CD4-positive, alpha-beta memory T cell (primary cell): ENCODE measurements around the gene CKS1B. TPM values are rescaled to one million over a fixed set of nuclear protein-coding genes. Genes with fewer than 3 reads are reported as not detected.
A peak's percentile ranks its signal among the peaks of the same experiment; 100 is the strongest.

Source experiments
- CTCF ChIA-PET: fragments of 350-600 bp; sonication (Branson Sonifier 250); formaldehyde crosslinking; loops from one replicate; lab custom pipeline; 2021; ENCODE audit warnings: inconsistent platforms; ENCODE audit not compliant: partially characterized antibody; lab: Charles Lee
- POLR2A ChIA-PET: fragments of 350-600 bp; sonication (Branson Sonifier 250); formaldehyde crosslinking; loops from one replicate; lab custom pipeline; 2021; ENCODE audit not compliant: partially characterized antibody; lab: Charles Lee
- DNase-seq, 5 donors: peaks; one replicate each; pipeline versions ENCODE4 v3.0.0 to v3.0.0-alpha.2; 2020 to 2022; ENCODE audit warnings: mixed read lengths in 1 of 5
- H3K27ac ChIP-seq: one replicate; pipeline ENCODE4 v1.7.0; 2013; ENCODE audit warnings: low read depth, low read length
- H3K27me3 ChIP-seq: 2 replicates; pipeline ENCODE4 v1.7.0; 2013; ENCODE audit warnings: mild to moderate bottlenecking, low read length, moderate library complexity; ENCODE audit not compliant: insufficient read depth
- H3K36me3 ChIP-seq: 2 replicates; pipeline ENCODE4 v1.7.0; 2013; ENCODE audit warnings: mild to moderate bottlenecking, low read length, moderate library complexity; ENCODE audit not compliant: insufficient read depth
- H3K4me1 ChIP-seq: 2 replicates; pipeline ENCODE4 v1.7.0; 2013; ENCODE audit warnings: mild to moderate bottlenecking, low read length, moderate library complexity; ENCODE audit not compliant: insufficient read depth
- H3K4me3 ChIP-seq, 2 donors: one replicate each; pipeline ENCODE4 v1.7.0; 2013; ENCODE audit warnings: low read length in 2 of 2, mild to moderate bottlenecking in 1 of 2
- H3K9me3 ChIP-seq, 2 donors: one replicate each; pipeline ENCODE4 v1.7.0; 2013; ENCODE audit warnings: low read length in 2 of 2, control low read depth in 1 of 2; ENCODE audit not compliant: control insufficient read depth in 1 of 2
- H3K27ac Mint-ChIP-seq, 7 donors: one replicate each; pipeline ENCODE4 v1.8.0; 2020 to 2021; ENCODE audit warnings: mixed read lengths in 7 of 7, mild to moderate bottlenecking in 6 of 7, inconsistent platforms in 3 of 7, moderate library complexity in 3 of 7
- H3K27me3 Mint-ChIP-seq, 2 donors: one replicate each; pipeline ENCODE4 v1.8.0; 2020 to 2021; ENCODE audit warnings: mixed read lengths in 2 of 2
- H3K36me3 Mint-ChIP-seq, 2 donors: one replicate each; pipeline ENCODE4 v1.8.0; 2020 to 2021; ENCODE audit warnings: mixed read lengths in 2 of 2, inconsistent platforms in 1 of 2, mild to moderate bottlenecking in 1 of 2
- H3K4me1 Mint-ChIP-seq, 4 donors: one replicate each; pipeline ENCODE4 v1.8.0; 2020 to 2021; ENCODE audit warnings: mixed read lengths in 4 of 4, mild to moderate bottlenecking in 1 of 4
- H3K4me3 Mint-ChIP-seq, 8 donors: one replicate each; pipeline ENCODE4 v1.8.0; 2020 to 2021; ENCODE audit warnings: mixed read lengths in 8 of 8, mild to moderate bottlenecking in 7 of 8, moderate library complexity in 6 of 8, inconsistent platforms in 3 of 8
- H3K9me3 Mint-ChIP-seq, 8 donors: one replicate each; pipeline ENCODE4 v1.8.0; 2020 to 2021; ENCODE audit warnings: mixed read lengths in 8 of 8, mild to moderate bottlenecking in 5 of 8, inconsistent platforms in 3 of 8, moderate library complexity in 1 of 8
- intact Hi-C: fragments of 100-400 bp; cut with micrococcal nuclease; formaldehyde crosslinking; loops from one replicate; pipeline ENCODE4 v1.15.1; 2023
- polyA plus RNA-seq, 2 donors: library from polyadenylated mRNA; unstranded; fragments of 300-500 nt; fragmentation: Illumina TruSeq; gene quantifications; one replicate each; pipeline ENCODE4 v1.2.3, GENCODE V29; 2021
- total RNA-seq, 2 experiments: library from RNA; stranded (reverse); gene quantifications; one replicate each; pipeline ENCODE4 v1.2.3, GENCODE V29; 2021

CKS1B gene
- total and polyA plus RNA-seq, 4 experiments from 2014 or later, result 12.2 to 67.9 (median 31.6) TPM

- no peaks in the 10 kb centered on the region for H3K27me3 ChIP-seq
- no peaks in the 10 kb centered on the region for H3K36me3 ChIP-seq
- H3K4me3 ChIP-seq, result peak overlapping the region; percentile 76 to 85
- Mint-ChIP-seq H3K27ac (peak overlapping the region; percentile 90 to 96 (median 93)), H3K27me3 (no peaks in the 10 kb centered on the region), H3K4me3 (peak overlapping the region; percentile 90 to 98 (median 96)), H3K9me3 (peaks cover 0 to 3% (median 0%) of the 10 kb centered on the region in 8 donors), H3K4me1 (peaks cover 45 to 97% (median 63%) of the 10 kb centered on the region in 4 donors), H3K36me3 (peaks cover 4 to 30% of the 10 kb centered on the region in 2 donors)
- intact Hi-C loops, result loop anchor here (1.0 kb wide), 1 partner anchor 7 kb away; the partner anchor contains the start of gene ZBTB7B
- ChIA-PET POLR2A (interaction anchor here (0.6 to 38.9 kb wide), 9 partner anchors 7 to 1043 kb away, joined by 3 to 1543 read pairs (median 4); partner anchors contain the start of genes CKS1B, FLAD1, KRTCAP2 and LENEP), CTCF (interaction anchor here (18.7 kb wide), 1 partner anchor 11 kb away, joined by 381 read pairs; the partner anchor contains the start of genes LENEP and ZBTB7B)
- no peaks in the 10 kb centered on the region for H3K9me3 ChIP-seq
- peaks cover 91% of the 10 kb centered on the region for H3K4me1 ChIP-seq
- peak overlapping the region; percentile 86 for H3K27ac ChIP-seq
- DNase-seq, result peak in 1 of 5 donors; percentile 32
Measured at GRCh38 chr1:155009742-155010141, 35.3 kb downstream of the CKS1B start.

GRCh38 chr1:155010211-155010918, 35.9 kb downstream of the CKS1B start:
- Mint-ChIP-seq H3K27me3 (no peaks in the 10 kb centered on the region), H3K36me3 (peaks cover 4 to 31% of the 10 kb centered on the region in 2 donors), H3K9me3 (peaks cover 0 to 3% (median 0%) of the 10 kb centered on the region in 8 donors), H3K4me1 (peaks cover 42 to 93% (median 62%) of the 10 kb centered on the region in 4 donors), H3K27ac (peak overlapping the region; percentile 90 to 96 (median 93)), H3K4me3 (peak overlapping the region; percentile 90 to 98 (median 96))
- Histone ChIP-seq H3K27ac (peak overlapping the region; percentile 86), H3K4me1 (peaks cover 91% of the 10 kb centered on the region), H3K9me3 (no peaks in the 10 kb centered on the region), H3K4me3 (peak overlapping the region; percentile 76 to 85), H3K36me3 (no peaks in the 10 kb centered on the region), H3K27me3 (no peaks in the 10 kb centered on the region)
- intact Hi-C loops, result loop anchor here (1.0 kb wide), 1 partner anchor 8 kb away; the partner anchor contains the start of gene ZBTB7B
- POLR2A ChIA-PET, result interaction anchor here (0.6 to 38.9 kb wide), 8 partner anchors 9 to 1043 kb away, joined by 3 to 1543 read pairs (median 3); partner anchors contain the start of genes CKS1B, FLAD1, KRTCAP2 and LENEP
- CTCF ChIA-PET, result interaction anchor here (1.0 to 18.7 kb wide), 5 partner anchors 10 to 74 kb away, joined by 3 to 381 read pairs (median 3); partner anchors contain the start of genes LENEP, PBXIP1, PMVK and ZBTB7B
- peak in 2 of 5 donors; percentile 56 to 57 for DNase-seq

- POLR2A ChIA-PET, result interaction anchor here (0.6 to 38.9 kb wide), 6 partner anchors 10 to 557 kb away, joined by 3 to 1543 read pairs (median 4); partner anchors contain the start of genes CKS1B, FLAD1, KRTCAP2 and PBXIP1
- intact Hi-C loops, result no loop called here
- CTCF ChIA-PET, result interaction anchor here (1.0 to 18.7 kb wide), 5 partner anchors 9 to 74 kb away, joined by 3 to 381 read pairs (median 3); partner anchors contain the start of genes LENEP, PBXIP1, PMVK and ZBTB7B
- H3K27ac Mint-ChIP-seq, result peak overlapping the region; percentile 15 to 96 (median 86)
- H3K9me3 Mint-ChIP-seq, result peaks cover 0 to 3% (median 0%) of the 10 kb centered on the region in 8 donors
- H3K36me3 Mint-ChIP-seq, result peaks cover 8 to 36% of the 10 kb centered on the region in 2 donors
- H3K4me3 Mint-ChIP-seq, result peak overlapping the region; percentile 90 to 98 (median 96)
- Histone ChIP-seq H3K36me3 (no peaks in the 10 kb centered on the region), H3K27ac (peak overlapping the region; percentile 86), H3K4me1 (peaks cover 91% of the 10 kb centered on the region), H3K27me3 (no peaks in the 10 kb centered on the region), H3K4me3 (peak overlapping the region; percentile 76 to 85), H3K9me3 (no peaks in the 10 kb centered on the region)
- DNase-seq, result no peak
- H3K4me1 Mint-ChIP-seq, result peaks cover 42 to 93% (median 62%) of the 10 kb centered on the region in 4 donors
- H3K27me3 Mint-ChIP-seq, result no peaks in the 10 kb centered on the region
Measured at GRCh38 chr1:155011004-155011416, 36.5 kb downstream of the CKS1B start.

DNA sequence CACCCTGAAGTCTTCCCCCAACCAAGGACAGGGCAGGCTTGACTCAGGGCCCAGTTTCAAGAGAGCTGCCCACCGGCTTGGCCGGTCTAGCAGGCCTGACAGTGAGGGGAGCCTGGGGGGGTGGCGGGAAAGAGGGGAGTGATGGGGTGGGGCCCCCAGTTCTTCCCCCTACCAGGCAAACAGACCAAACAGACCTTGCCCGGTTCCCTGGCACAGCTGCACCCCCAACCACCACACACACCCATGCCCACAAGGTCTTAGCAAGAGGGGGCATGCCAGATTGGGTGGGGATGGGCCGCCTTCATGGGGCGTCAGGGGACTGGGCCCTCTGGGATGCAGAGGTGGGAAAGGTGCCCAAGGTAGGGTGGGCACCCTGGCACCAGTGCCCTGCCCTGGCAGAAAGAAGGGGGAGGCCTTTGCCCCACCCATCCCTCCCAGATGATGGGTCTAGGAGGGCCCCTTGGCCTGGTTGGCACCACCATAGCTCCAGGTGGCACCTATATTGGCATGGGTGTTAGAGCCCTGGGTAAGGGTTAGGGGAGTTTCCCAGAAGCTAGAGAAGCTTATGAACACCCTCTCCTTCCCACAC, 37.0 kb downstream of the CKS1B start:
- peak in 1 of 5 donors; percentile 40 for DNase-seq
- ChIA-PET CTCF (interaction anchor here (1.2 to 18.7 kb wide), 5 partner anchors 9 to 75 kb away, joined by 3 to 381 read pairs (median 3); partner anchors contain the start of genes LENEP, PBXIP1, PMVK and ZBTB7B), POLR2A (interaction anchor here (0.6 to 38.9 kb wide), 9 partner anchors 10 to 557 kb away, joined by 3 to 1543 read pairs (median 6); partner anchors contain the start of genes ADAM15, CKS1B, FLAD1 and LENEP)
- Mint-ChIP-seq H3K27me3 (no peaks in the 10 kb centered on the region), H3K36me3 (peaks cover 9 to 42% of the 10 kb centered on the region in 2 donors), H3K27ac (peak overlapping the region; percentile 62 to 96 (median 90)), H3K9me3 (peaks cover 0 to 3% (median 0%) of the 10 kb centered on the region in 8 donors), H3K4me1 (peaks cover 42 to 93% (median 62%) of the 10 kb centered on the region in 4 donors), H3K4me3 (peak overlapping the region; percentile 90 to 98 (median 96))
- H3K27ac ChIP-seq, result peak overlapping the region; percentile 86
- H3K9me3 ChIP-seq, result no peaks in the 10 kb centered on the region
- peak overlapping the region; percentile 76 to 85 for H3K4me3 ChIP-seq
- peaks cover 91% of the 10 kb centered on the region for H3K4me1 ChIP-seq
- no peaks in the 10 kb centered on the region for H3K27me3 ChIP-seq
- H3K36me3 ChIP-seq, result peaks cover 4% of the 10 kb centered on the region
- intact Hi-C loops, result no loop called here

GRCh38 chr1:155012026-155012546, 37.6 kb downstream of the CKS1B start:
- Histone ChIP-seq H3K4me1 (peaks cover 91% of the 10 kb centered on the region), H3K9me3 (no peaks in the 10 kb centered on the region), H3K36me3 (peaks cover 8% of the 10 kb centered on the region), H3K27me3 (no peaks in the 10 kb centered on the region), H3K4me3 (peak overlapping the region; percentile 4 to 20), H3K27ac (peak overlapping the region; percentile 86)
- POLR2A ChIA-PET, result interaction anchor here (1.0 to 38.9 kb wide), 10 partner anchors 10 to 76 kb away, joined by 3 to 1543 read pairs (median 6); partner anchors contain the start of genes ADAM15, CKS1B, FLAD1 and LENEP
- DNase-seq, result peak in 2 of 5 donors; percentile 19 to 41
- peaks cover 39 to 93% (median 62%) of the 10 kb centered on the region in 4 donors for H3K4me1 Mint-ChIP-seq
- H3K27ac Mint-ChIP-seq, result peak overlapping the region; percentile 62 to 97 (median 94)
- CTCF ChIA-PET, result interaction anchor here (0.7 to 18.7 kb wide), 8 partner anchors 9 to 452 kb away, joined by 3 to 381 read pairs (median 3); partner anchors contain the start of genes CKS1B, FLAD1, LENEP and PBXIP1
- peaks cover 0 to 3% (median 0%) of the 10 kb centered on the region in 8 donors for H3K9me3 Mint-ChIP-seq
- intact Hi-C loops, result no loop called here
- H3K27me3 Mint-ChIP-seq, result no peaks in the 10 kb centered on the region
- peak overlapping the region; percentile 72 to 98 (median 88) for H3K4me3 Mint-ChIP-seq
- peaks cover 9 to 41% of the 10 kb centered on the region in 2 donors for H3K36me3 Mint-ChIP-seq
